ENCODE results near the gene ZNF611.
"Not testable (repeated sequence)": the region's sequence is repeated elsewhere in the genome, so short reads cannot be mapped to it uniquely, and the experiment has no call there.

ZNF611 gene

DNA sequence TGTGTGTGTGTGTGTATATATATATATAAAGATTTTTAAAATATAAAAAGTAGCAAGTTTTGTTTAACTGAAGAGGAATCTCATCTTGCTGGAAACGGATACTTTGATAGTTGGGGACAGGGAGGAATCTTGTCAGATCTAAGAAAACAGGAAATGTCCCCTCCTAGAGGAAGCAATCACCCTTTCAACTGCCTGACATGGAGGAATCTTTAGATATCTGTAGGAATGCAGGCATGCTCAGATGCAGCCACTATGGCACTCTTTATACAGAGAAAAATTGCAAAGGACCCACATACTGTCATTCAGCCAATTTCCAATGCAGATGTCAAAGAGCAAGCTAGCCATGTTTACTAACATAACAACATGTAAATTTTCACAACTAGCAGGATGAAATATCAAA is 38.8 kb downstream of the ZNF611 start:
- no peak overlapping the region for H3K4me3 ChIP-seq (ENCODE audit: low read length)
- TF ChIP-seq ZNF274 (IDR thresholded peaks at IDR 0.05; ENCODE audit: low read depth, low read length): no peak

DNA sequence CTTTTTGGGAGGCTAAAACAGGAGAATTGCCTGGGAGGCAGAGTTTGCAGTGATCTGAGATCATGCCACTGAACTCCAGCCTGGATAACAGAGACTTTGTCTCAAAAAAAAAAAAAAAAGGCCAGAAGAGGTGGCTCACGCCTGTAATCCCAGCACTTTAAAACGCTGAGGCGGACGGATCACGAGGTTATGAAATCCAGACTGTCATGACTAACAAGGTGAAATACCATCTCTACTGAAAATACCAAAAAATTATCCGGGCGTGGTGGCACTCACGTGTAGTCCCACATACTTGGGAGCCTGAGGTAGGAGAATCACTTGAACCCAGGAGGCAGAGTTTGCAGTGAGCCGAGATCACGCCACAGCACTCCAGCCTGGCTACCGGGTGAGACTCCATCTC is 39.9 kb downstream of the ZNF611 start:
- no peak for TF ChIP-seq ZNF274 (IDR thresholded peaks at IDR 0.05; ENCODE audit: low read depth, low read length)
- H3K4me3 ChIP-seq (ENCODE audit: low read length): no peak overlapping the region

- not testable (repeated sequence) for H3K4me3 ChIP-seq (ENCODE audit: low read length)
Measured at GRCh38 chr19:52694281-52694680, 40.6 kb downstream of the ZNF611 start.

DNA sequence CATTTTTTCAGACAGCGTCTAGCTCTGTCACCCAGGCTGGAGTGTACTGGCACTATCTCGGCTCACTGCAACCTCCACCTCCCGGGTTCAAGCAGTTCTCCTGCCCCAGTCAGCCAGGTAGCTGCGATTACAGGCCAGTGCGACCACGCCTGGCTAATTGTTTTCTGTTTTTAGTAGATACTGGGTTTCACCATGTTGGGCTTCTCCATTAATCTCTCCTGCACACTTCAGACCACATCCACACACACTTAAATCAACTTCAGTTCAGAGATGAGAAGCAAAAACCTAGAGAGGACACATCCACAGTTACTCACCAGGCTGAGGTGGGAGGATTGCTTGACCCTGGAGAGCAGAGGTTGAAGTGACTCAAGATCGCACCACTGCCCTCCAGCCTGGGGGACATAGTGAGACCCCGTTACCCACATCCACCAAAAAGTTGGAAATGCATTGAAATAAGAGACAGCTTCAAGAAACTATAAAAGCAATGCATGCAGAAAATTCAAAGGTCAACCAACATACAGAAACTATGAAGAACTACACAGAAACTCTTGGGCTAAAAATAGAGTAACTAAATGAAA is 42.3 kb downstream of the ZNF611 start:
- no peak for TF ChIP-seq ZNF274 (IDR thresholded peaks at IDR 0.05; ENCODE audit: low read depth, low read length)
- no peak overlapping the region for H3K4me3 ChIP-seq (ENCODE audit: low read length)

DNA sequence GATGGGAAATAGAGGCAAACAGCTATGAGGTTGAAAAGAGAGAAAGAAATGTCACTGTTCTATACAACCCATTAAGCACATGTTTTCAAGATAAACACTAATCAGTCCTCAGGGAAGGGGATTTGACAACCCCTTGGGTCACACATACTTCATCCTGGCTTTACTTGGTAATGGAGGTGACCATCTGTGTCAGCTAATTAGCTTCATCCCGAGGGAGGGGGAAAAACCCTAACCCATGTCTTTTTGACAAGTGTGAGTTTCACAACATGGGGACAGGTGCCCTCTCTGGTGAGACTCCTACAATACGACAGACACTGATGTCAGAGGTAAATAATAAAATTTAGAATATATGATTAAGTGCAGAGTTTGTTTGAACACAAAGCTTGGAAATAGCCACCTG is 43.1 kb downstream of the ZNF611 start:
- TF ChIP-seq ZNF274 (IDR thresholded peaks at IDR 0.05; ENCODE audit: low read depth, low read length): no peak
- H3K4me3 ChIP-seq (ENCODE audit: low read length): no peak overlapping the region

- TF ChIP-seq ZNF274 (IDR thresholded peaks at IDR 0.05; ENCODE audit: low read depth, low read length): no peak
- H3K4me3 ChIP-seq (ENCODE audit: low read length): peak overlapping the region; percentile 95; the same call in 1 of the 2 replicates
Measured at GRCh38 chr19:52691215-52691610, 43.6 kb downstream of the ZNF611 start.

DNA sequence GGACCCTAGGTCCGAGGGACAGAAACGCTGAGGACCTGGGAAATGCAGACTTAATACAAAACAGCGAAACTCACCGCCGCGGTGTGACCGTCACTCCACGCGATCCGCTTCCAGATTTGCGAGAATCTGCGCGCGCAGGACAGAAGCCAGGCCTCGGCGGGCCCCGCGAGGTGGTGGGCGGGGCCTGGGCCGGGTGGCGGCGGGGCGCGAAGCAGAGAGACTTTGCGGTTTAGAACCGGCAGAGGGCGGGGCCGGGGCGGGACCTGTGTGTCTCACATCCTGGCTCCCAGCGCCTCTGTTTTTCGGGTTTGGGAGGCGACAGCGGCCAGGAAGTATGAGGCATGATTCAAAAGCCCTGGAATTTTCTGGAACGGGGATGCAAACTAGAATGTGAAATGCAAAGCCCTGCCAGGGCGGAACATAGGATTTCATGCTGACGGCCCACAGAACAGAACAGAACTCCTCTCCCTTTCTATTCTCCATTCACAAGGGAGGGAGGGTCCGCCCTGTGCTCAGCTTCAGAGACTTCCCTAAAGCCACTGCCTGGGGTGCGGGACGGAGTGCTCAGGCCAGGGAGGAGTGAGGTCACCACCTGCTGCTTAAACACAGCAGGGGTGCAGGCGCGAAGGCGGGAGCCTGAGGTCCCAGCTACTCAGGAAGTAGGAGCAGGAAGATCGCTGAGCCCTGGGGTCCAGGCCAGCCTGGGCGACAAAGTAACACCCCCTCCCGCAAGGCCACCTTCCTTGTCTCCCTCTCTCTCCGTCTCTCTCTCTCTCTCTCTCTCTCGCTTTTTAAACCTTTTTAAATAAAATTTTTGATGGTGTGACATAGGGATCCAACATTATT is 44.3 kb downstream of the ZNF611 start:
- TF ChIP-seq ZNF274 (IDR thresholded peaks at IDR 0.05; ENCODE audit: low read depth, low read length): no peak
- peak overlapping the region; percentile 95 for H3K4me3 ChIP-seq (ENCODE audit: low read length)

GRCh38 chr19:52689843-52690368 is 44.9 kb downstream of the ZNF611 start:
- H3K4me3 ChIP-seq (ENCODE audit: low read length): peak overlapping the region; percentile 95
- TF ChIP-seq ZNF274 (IDR thresholded peaks at IDR 0.05; ENCODE audit: low read depth, low read length): no peak

DNA sequence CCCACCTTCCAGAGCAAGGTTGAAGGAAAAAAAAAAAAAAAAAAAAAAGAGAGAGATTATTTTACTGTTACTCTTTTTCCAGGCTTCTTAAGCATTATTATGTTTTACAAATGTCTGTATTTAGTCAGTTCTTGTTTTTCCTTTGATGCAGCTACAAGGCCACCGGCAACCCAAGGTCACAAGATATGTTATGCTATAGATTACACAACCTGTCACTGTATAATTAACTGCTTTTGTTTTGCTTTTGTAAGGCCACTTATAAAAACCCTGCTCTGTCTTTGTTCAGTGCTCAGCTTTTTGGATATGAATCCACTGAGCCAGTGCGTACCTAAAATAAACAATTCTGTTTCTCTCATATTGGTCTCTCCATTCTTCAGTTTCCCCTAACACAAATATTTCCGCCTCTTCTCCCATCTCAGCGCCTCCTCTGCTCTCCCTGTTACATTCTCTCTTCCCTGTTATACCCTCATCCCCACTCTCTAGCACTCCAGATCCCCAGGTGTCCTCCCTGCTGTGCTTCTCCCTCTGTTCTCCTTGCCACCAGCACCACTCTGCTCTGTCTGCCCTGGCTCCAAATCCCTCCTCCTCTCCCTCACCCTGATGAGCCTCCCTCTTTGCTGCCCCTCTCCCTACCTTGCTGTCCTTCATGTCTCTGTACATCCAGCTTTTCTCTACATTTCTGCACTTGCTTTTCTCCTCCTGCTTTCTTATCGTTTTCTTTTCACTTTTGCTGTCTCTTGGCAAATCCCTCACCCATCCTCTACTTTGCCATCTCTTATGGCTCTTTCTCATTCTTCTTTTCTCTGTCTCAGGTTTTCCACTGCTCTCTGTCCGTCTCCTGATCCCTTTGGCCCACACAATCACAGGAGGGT is 45.7 kb downstream of the ZNF611 start:
- peak overlapping the region; percentile 95; the same call in 1 of the 2 replicates for H3K4me3 ChIP-seq (ENCODE audit: low read length)

GRCh38 chr19:52688335-52688734 is 46.5 kb downstream of the ZNF611 start:
- no peak for TF ChIP-seq ZNF274 (IDR thresholded peaks at IDR 0.05; ENCODE audit: low read depth, low read length)
- H3K4me3 ChIP-seq (ENCODE audit: low read length): no peak overlapping the region

DNA sequence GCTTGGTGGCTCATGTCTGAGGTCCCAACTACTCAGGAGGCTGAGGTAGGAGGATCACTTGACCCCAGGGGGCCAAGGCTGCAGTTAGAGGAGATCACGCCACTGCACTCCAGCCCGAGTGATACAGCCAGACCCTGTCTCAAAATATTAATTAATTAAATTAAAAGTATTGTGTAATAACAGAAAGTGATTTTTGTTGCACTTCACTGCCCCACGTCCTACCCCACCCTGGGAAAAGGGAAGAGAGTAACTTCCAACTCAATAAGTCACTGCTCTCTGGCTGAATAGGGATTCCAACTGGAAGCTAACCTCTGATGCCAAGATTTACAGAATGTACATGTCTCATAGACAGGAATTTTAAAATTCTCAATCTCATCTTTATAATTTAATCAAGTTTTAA is 47.2 kb downstream of the ZNF611 start:
- TF ChIP-seq ZNF274 (IDR thresholded peaks at IDR 0.05; ENCODE audit: low read depth, low read length): no peak
- H3K4me3 ChIP-seq (ENCODE audit: low read length): no peak overlapping the region

DNA sequence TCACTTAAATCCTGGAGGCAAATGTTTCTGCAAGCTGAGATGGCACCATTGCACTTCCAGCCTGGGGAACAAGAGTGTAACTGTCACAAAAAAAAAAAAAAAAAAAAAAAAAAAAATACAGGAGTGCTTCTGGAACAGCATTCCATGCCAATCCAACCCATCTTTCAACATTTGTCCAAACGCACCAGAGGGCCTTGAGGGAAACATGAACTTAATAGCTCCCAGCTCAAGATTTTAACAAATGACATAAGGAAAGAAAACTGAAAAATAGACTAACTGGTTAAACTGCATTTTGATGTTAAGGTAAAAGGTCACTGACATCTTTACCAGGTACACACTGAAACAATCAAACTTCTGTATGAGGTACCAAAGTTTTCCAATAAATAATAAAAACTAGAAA is 49.0 kb downstream of the ZNF611 start:
- no peak for TF ChIP-seq ZNF274 (IDR thresholded peaks at IDR 0.05; ENCODE audit: low read depth, low read length)
- H3K4me3 ChIP-seq (ENCODE audit: low read length): no peak overlapping the region

- not testable (repeated sequence) for H3K4me3 ChIP-seq (ENCODE audit: low read length)
Measured at GRCh38 chr19:52681216-52681615, 53.6 kb downstream of the ZNF611 start.

GRCh38 chr19:52679598-52679997 is 55.2 kb downstream of the ZNF611 start:
- TF ChIP-seq ZNF274 (IDR thresholded peaks at IDR 0.05; ENCODE audit: low read depth, low read length): no peak
- no peak overlapping the region for H3K4me3 ChIP-seq (ENCODE audit: low read length)

DNA sequence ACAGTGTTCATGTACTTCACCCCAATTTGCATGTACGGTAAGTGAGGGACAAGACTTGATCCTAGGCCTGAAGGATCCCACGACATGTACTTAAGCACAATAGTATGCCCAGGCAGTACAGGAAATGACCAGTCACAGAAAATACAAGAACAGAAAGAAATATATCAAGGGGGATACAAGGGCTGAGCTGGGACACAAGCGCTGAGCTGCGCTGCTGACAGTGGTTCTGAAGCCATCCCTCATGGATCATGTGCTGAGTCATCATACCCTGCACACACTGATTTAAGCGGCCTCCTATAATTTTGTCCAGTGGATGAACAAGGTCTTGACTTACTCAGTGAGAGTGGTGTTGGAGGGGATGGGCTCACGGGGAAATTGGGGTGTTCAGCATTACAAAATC is 59.6 kb downstream of the ZNF611 start:
- not testable (repeated sequence) for H3K4me3 ChIP-seq (ENCODE audit: low read length)

Data from GM08714 (cell line).